ENCODE data around the gene RTN4R.

The RTN4R gene

GRCh38 chr22:20237480-20238440 lies 30.4 kb downstream of the RTN4R start:
- TF ChIP-seq CTCF (IDR thresholded peaks at IDR 0.05): no peak

GRCh38 chr22:20236052-20236717 lies 31.9 kb downstream of the RTN4R start:
- TF ChIP-seq CTCF (IDR thresholded peaks at IDR 0.05): no peak

- no peak for TF ChIP-seq CTCF (IDR thresholded peaks at IDR 0.05)
Observed at GRCh38 chr22:20235389-20235991, 32.6 kb downstream of the RTN4R start.

GRCh38 chr22:20234760-20235388 lies 33.2 kb downstream of the RTN4R start:
- no peak for TF ChIP-seq CTCF (IDR thresholded peaks at IDR 0.05)

GRCh38 chr22:20234314-20234682 lies 33.8 kb downstream of the RTN4R start:
- TF ChIP-seq CTCF (IDR thresholded peaks at IDR 0.05): no peak

GRCh38 chr22:20233351-20234313 lies 34.5 kb downstream of the RTN4R start:
- TF ChIP-seq CTCF (IDR thresholded peaks at IDR 0.05): no peak
